Measurements from ENCODE around the gene NOL4L.

The NOL4L gene

DNA sequence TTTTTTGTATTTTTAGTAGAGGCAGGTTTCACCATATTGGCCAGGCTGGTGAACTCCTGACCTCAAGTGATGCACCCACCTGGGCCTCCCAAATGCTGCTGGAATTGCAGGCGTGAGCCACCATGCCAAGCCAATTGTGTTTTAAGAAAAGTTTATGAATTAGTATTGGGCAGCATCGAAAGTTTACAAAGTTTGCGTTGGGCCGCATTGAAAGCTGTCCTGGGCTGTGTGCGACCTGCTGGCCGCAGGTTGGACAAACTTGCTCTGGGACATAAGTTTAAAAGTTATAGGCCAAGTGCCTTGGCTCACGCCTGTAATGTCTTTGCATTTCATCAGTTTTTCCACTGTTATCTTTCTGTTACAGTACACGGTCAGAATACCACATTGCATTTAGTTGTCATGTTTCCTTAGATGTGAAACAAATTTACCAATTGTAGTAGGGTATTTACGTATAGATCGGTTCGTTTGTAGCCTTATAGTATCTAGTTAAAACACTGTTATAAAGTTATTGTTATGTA is 187.5 kb downstream of the NOL4L start:
- no peak for DNase-seq

DNA sequence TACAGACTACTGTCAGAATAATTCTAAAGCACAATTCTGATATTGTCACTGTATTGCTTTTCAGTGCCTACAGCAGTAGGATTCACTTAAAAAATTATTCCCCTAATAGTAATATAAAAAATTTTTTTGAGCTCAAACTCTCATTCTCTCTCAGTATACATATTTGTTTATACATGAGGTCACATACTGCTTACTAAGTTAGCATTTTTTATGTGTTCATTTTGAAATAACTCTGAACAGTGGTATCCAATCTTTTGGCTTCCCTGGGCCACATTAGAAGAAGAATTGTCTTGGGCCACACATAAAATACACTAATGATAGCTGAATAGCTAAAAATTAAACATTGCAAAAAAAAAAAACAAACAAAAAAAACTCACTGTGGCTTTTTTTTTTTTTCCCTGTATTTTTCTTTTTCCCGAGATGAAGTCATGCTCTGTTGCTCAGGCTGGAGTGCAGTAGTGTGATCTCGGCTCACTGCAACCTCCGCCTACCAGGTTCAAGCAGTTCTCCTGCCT is 188.4 kb downstream of the NOL4L start:
- no peak for DNase-seq

DNA sequence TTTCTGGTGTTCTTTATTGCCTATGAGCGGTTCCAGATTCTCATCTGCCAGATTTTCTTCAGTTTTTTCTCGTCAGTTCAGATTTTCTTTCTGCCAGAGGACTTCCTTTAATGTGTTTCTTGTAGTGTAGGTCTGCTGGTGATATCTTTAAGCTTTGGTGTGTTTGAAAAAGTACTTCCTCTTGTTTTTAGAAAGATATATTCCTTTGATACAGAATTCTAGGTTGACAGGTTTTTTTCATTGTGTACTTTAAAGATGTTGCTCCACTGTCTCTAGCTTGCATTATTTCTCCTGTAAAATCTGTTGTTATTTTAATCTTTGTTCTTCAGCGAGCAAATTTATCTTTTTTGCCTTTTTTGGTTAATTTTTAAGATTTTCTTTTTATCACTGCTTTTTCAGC is 190.1 kb downstream of the NOL4L start:
- no peak for DNase-seq
